Parathyroid adenoma (tissue), 2 donors: ENCODE measurements around the gene SF3B1.
"Not testable (repeated sequence)": the region's sequence is repeated elsewhere in the genome, so short reads cannot be mapped to it uniquely, and the experiment has no call there.

Experiments used
- H2AFZ ChIP-seq: fragments of 300-600 bp; sonication (generic); one replicate; pipeline ENCODE4 v1.7.0; 2017; ENCODE audit warnings: antibody characterized with exemption, mild to moderate bottlenecking
- H3K27ac ChIP-seq: fragments of 300-600 bp; sonication (generic); one replicate; pipeline ENCODE4 v1.7.0; 2017
- H3K27me3 ChIP-seq: fragments of 300-600 bp; sonication (generic); one replicate; pipeline ENCODE4 v1.7.0; 2017; ENCODE audit warnings: low read length; ENCODE audit not compliant: control insufficient read depth, insufficient read depth
- H3K36me3 ChIP-seq: fragments of 300-600 bp; sonication (generic); one replicate; pipeline ENCODE4 v1.7.0; 2017; ENCODE audit warnings: low read length; ENCODE audit not compliant: control insufficient read depth, insufficient read depth
- H3K4me1 ChIP-seq: fragments of 300-600 bp; sonication (generic); one replicate; pipeline ENCODE4 v1.7.0; 2017; ENCODE audit warnings: control low read depth
- H3K4me2 ChIP-seq: fragments of 300-600 bp; sonication (generic); one replicate; pipeline ENCODE4 v1.7.0; 2017; ENCODE audit warnings: low read length
- H3K4me3 ChIP-seq: fragments of 300-600 bp; sonication (generic); one replicate; pipeline ENCODE4 v1.7.0; 2017; ENCODE audit warnings: low read depth, low read length
- H3K79me2 ChIP-seq: fragments of 300-600 bp; sonication (generic); one replicate; pipeline ENCODE4 v1.7.0; 2017; ENCODE audit warnings: control low read depth
- H3K9ac ChIP-seq: fragments of 300-600 bp; sonication (generic); one replicate; pipeline ENCODE4 v1.7.0; 2017; ENCODE audit warnings: mild to moderate bottlenecking
- H3K9me3 ChIP-seq: fragments of 300-600 bp; sonication (generic); one replicate; pipeline ENCODE4 v1.7.0; 2017; ENCODE audit warnings: low read length; ENCODE audit not compliant: control insufficient read depth
- CTCF ChIP-seq: fragments of 300-600 bp; sonication (generic); IDR thresholded peaks from one replicate; pipeline ENCODE4 v1.7.0; 2017; ENCODE audit warnings: antibody characterized with exemption, mild to moderate bottlenecking
- donor health status: primary hyperparathyroidism.

SF3B1 gene

DNA sequence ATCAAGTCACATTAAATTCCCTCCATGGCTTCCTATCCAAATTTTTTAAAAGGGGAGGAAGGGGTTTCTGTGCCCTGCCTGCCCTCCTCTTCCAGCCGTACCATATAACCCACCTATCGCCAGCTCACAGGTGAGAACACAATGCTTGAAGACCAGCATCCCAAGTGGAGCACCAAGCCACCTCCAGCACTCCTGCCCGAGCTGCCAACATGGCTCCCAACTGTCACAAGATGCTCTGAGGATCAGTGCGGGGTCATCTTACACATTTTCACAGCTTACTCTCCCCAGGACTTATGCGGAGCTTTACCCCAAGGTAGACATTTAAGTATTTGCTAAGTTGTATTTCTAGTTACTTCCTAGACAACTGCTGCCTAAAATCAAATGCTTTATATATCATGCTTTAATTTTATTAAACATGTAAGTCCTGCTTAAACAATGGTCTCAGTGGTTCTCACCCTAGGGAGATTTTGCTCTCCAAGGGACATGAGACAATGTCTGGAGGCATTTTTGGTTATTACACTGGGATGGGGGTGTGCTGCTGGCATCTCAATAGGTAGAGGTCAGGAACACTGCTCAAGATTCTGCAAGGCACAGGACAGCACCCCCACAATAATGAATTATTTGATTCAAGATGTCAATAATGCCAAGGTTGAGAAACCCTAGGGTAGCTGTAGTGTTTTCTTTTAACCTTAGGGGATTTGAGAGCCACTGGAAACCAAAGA lies 45.8 kb downstream of the SF3B1 start:
- Histone ChIP-seq H3K27ac (no peak overlapping the region), H3K4me2 (no peak overlapping the region), H3K4me1 (peaks cover 2% of the 10 kb centered on the region), H3K27me3 (no peaks in the 10 kb centered on the region), H3K9me3 (no peaks in the 10 kb centered on the region), H3K36me3 (no peaks in the 10 kb centered on the region), H2AFZ (no peak overlapping the region), H3K9ac (no peak overlapping the region), H3K79me2 (no peaks in the 10 kb centered on the region), H3K4me3 (no peak overlapping the region)
- TF ChIP-seq CTCF, result no peak

DNA sequence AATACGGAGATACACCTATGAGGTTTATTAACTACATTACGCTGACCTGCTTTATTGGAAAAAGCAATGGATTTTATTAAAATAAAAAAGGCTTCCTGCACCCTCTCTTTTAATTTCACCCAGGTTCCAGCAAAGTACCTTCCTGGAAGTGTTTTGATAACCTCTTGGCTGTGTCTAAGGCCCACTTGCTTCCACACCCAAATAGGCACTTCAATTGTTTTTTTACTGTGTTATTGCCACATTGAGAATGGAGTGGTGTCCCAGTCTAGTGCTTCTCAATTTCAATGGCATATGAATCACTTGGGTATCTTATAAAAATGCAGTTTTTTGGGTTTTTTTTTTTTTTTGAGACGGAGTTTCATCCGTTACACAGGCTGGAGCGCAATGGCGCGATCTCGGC lies 47.6 kb downstream of the SF3B1 start:
- Histone ChIP-seq H3K36me3 (no peaks in the 10 kb centered on the region), H3K4me1 (peaks cover 6% of the 10 kb centered on the region), H3K4me2 (no peak overlapping the region), H2AFZ (no peak overlapping the region), H3K9me3 (no peaks in the 10 kb centered on the region), H3K79me2 (no peaks in the 10 kb centered on the region), H3K9ac (no peak overlapping the region), H3K4me3 (no peak overlapping the region), H3K27me3 (no peaks in the 10 kb centered on the region), H3K27ac (no peak overlapping the region)
- no peak for TF ChIP-seq CTCF

GRCh38 chr2:197386242-197386641 lies 48.6 kb downstream of the SF3B1 start:
- no peak overlapping the region for H3K4me2 ChIP-seq
- H3K27me3 ChIP-seq, result no peaks in the 10 kb centered on the region
- no peaks in the 10 kb centered on the region for H3K9me3 ChIP-seq
- H3K27ac ChIP-seq, result no peak overlapping the region
- H3K4me3 ChIP-seq, result no peak overlapping the region
- no peaks in the 10 kb centered on the region for H3K36me3 ChIP-seq
- peaks cover 6% of the 10 kb centered on the region for H3K4me1 ChIP-seq
- H2AFZ ChIP-seq, result no peak overlapping the region
- TF ChIP-seq CTCF, result no peak
- H3K9ac ChIP-seq, result no peak overlapping the region
- no peaks in the 10 kb centered on the region for H3K79me2 ChIP-seq

DNA sequence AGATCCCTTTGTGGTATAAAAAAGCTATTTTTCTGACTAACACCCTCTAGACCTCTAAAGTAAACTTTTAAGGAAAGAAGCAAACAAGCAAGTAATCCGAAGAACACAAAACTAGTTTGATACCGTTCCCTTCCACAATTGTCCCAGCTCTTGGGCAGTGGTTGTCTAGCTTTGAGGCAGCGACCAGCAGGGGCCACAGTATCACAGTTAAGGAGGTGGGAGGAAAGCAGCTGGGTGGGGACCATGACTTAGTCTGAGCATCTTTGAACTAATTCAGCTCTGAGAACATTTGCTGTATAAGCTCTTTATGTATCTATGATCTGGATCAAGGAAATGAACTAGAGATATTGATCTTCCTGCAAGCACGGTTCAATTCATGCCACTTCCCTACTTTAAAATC lies 51.0 kb downstream of the SF3B1 start:
- no peak overlapping the region for H3K4me3 ChIP-seq
- no peaks in the 10 kb centered on the region for H3K27me3 ChIP-seq
- no peak overlapping the region for H3K27ac ChIP-seq
- no peak for TF ChIP-seq CTCF
- no peak overlapping the region for H3K4me2 ChIP-seq
- H3K4me1 ChIP-seq, result peaks cover 6% of the 10 kb centered on the region
- H3K9ac ChIP-seq, result no peak overlapping the region
- no peak overlapping the region for H2AFZ ChIP-seq
- no peaks in the 10 kb centered on the region for H3K36me3 ChIP-seq
- H3K79me2 ChIP-seq, result no peaks in the 10 kb centered on the region
- H3K9me3 ChIP-seq, result no peaks in the 10 kb centered on the region

GRCh38 chr2:197381641-197382040 lies 53.2 kb downstream of the SF3B1 start:
- no peaks in the 10 kb centered on the region for H3K27me3 ChIP-seq
- no peak overlapping the region for H3K9ac ChIP-seq

DNA sequence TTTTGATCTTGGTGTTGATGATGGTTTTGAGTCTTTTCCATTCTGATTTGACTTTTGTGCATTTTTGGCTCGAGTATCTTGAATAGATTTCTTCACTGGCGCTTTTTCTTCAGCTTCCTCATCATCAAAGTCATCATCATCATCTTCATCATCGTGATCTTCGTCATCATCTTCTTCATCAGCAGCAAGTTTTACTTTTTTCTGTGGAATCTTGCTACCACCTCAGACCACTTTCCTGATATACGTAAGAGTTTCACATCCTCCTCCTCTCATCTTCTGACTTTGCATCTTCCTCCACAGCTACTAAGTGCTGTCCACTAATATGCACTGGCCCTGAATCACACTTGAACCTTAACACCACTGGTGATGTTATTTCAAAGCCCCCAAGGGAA lies 54.9 kb downstream of the SF3B1 start:
- H3K27me3 ChIP-seq, H2AFZ ChIP-seq, H3K4me1 ChIP-seq, H3K4me2 ChIP-seq, H3K4me3 ChIP-seq, H3K27ac ChIP-seq, H3K36me3 ChIP-seq, H3K9me3 ChIP-seq, H3K79me2 ChIP-seq, H3K9ac ChIP-seq: not testable (repeated sequence)

More at GRCh38 chr2:197381641-197382040, 53.2 kb downstream of the SF3B1 start:
- H3K27ac ChIP-seq, result no peak overlapping the region
- H3K36me3 ChIP-seq, result no peaks in the 10 kb centered on the region
- no peak overlapping the region for H3K4me2 ChIP-seq
- H2AFZ ChIP-seq, result no peak overlapping the region
- H3K4me3 ChIP-seq, result no peak overlapping the region
- TF ChIP-seq CTCF, result no peak
- H3K9me3 ChIP-seq, result no peaks in the 10 kb centered on the region
- peaks cover 6% of the 10 kb centered on the region for H3K4me1 ChIP-seq
- no peaks in the 10 kb centered on the region for H3K79me2 ChIP-seq

DNA sequence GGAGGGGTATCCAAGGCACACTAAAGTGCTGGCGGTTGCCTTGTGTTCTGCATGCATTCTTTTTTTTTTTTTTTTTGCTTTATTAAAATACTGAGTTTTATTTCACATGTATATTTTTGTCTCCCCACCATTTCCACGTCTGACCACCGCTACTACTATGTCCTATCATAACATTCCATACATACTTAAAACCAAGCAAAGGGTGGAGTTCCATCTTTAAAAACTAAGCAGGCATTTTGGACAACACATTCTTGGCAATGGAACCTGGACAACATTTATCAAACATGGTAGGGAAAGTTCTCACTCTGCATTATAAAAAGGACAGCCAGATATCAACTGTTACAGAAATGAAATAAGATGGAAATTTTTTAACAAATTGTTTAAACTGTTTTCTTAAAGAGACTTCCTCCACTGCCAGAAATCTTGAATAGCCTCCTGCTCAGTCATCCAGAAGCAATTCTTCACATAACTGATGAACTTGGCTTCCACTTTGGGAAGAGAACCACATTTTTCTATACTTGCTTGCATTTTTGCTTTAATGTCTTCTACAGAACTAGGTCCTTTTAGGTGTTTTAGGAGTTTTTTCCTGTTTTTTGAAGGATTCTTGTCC lies 55.4 kb downstream of the SF3B1 start:
- not testable (repeated sequence) for H2AFZ ChIP-seq, H3K27ac ChIP-seq, H3K4me3 ChIP-seq, H3K27me3 ChIP-seq, H3K4me1 ChIP-seq, H3K79me2 ChIP-seq, H3K9ac ChIP-seq, H3K36me3 ChIP-seq, H3K9me3 ChIP-seq, H3K4me2 ChIP-seq
